Trophoblast cell (in vitro differentiated cells and primary cell): ENCODE results near the gene ASIC5.
"Not testable (repeated sequence)": the region's sequence is repeated elsewhere in the genome, so short reads cannot be mapped to it uniquely, and the experiment has no call there.

ENCODE experiments used
- DNase-seq, 2 donors: peaks; one replicate each; pipeline ENCODE4 v3.0.0-alpha.2; 2016
- H2AFZ ChIP-seq: 2 replicates; pipeline ENCODE4 v1.6.1; 2013; ENCODE audit warnings: low read length, moderate library complexity, mild to moderate bottlenecking; ENCODE audit not compliant: insufficient read depth, poor library complexity
- H2AK5ac ChIP-seq: 2 replicates; pipeline ENCODE4 v1.6.1; 2013; ENCODE audit warnings: mild to moderate bottlenecking, low read length
- H2BK120ac ChIP-seq: 2 replicates; pipeline ENCODE4 v1.6.1; 2013; ENCODE audit warnings: low read length, mild to moderate bottlenecking, moderate library complexity; ENCODE audit not compliant: insufficient read depth, poor library complexity
- H2BK12ac ChIP-seq: 2 replicates; pipeline ENCODE4 v1.6.1; 2013; ENCODE audit warnings: mild to moderate bottlenecking, low read length, moderate library complexity
- H2BK5ac ChIP-seq: 2 replicates; pipeline ENCODE4 v1.6.1; 2013; ENCODE audit warnings: low read length, low read depth, moderate library complexity, mild to moderate bottlenecking; ENCODE audit not compliant: poor library complexity
- H3K14ac ChIP-seq: 2 replicates; pipeline ENCODE4 v1.6.1; 2013; ENCODE audit warnings: mild to moderate bottlenecking, low read length
- H3K18ac ChIP-seq: 2 replicates; pipeline ENCODE4 v1.6.1; 2013; ENCODE audit warnings: mild to moderate bottlenecking, low read length
- H3K23ac ChIP-seq: 2 replicates; pipeline ENCODE4 v1.6.1; 2013; ENCODE audit warnings: low read length
- H3K27ac ChIP-seq: 2 replicates; pipeline ENCODE4 v1.5.1; 2013; ENCODE audit warnings: low read depth, mild to moderate bottlenecking, inconsistent platforms, low read length, moderate library complexity
- H3K27me3 ChIP-seq: 2 replicates; pipeline ENCODE4 v1.6.1; 2013; ENCODE audit warnings: inconsistent platforms, mild to moderate bottlenecking, low read length, moderate library complexity; ENCODE audit not compliant: insufficient read depth
- H3K36me3 ChIP-seq, 2 experiments: 1 replicate in 1 of 2; 2 replicates in 1 of 2; pipeline ENCODE4 v1.6.1; 2013; ENCODE audit warnings: low read length in 2 of 2, mild to moderate bottlenecking in 2 of 2, moderate library complexity in 1 of 2; ENCODE audit not compliant: insufficient read depth in 2 of 2, control insufficient read depth in 1 of 2
- H3K4ac ChIP-seq: 2 replicates; pipeline ENCODE4 v1.6.1; 2013; ENCODE audit warnings: low read depth, mild to moderate bottlenecking, low read length, moderate library complexity
- H3K4me1 ChIP-seq, 2 experiments: 1 replicate in 1 of 2; 2 replicates in 1 of 2; pipeline ENCODE4 v1.6.1; 2013; ENCODE audit warnings: low read length in 2 of 2, mild to moderate bottlenecking in 2 of 2, moderate library complexity in 1 of 2; ENCODE audit not compliant: insufficient read depth in 2 of 2, control insufficient read depth in 1 of 2
- H3K4me2 ChIP-seq: 2 replicates; pipeline ENCODE4 v1.6.1; 2013; ENCODE audit warnings: inconsistent platforms, mild to moderate bottlenecking, low read length, moderate library complexity
- H3K4me3 ChIP-seq: 2 replicates; pipeline ENCODE4 v1.5.1; 2013; ENCODE audit warnings: mild to moderate bottlenecking, low read depth, low read length, inconsistent platforms
- H3K79me1 ChIP-seq: one replicate; pipeline ENCODE4 v1.6.1; 2013; ENCODE audit warnings: low read length
- H3K79me2 ChIP-seq: 2 replicates; pipeline ENCODE4 v1.6.1; 2013; ENCODE audit warnings: low read length, mild to moderate bottlenecking; ENCODE audit not compliant: control insufficient read depth, insufficient read depth, poor library complexity
- H3K9ac ChIP-seq: 2 replicates; pipeline ENCODE4 v1.6.1; 2013; ENCODE audit warnings: mild to moderate bottlenecking, low read length
- H3K9me3 ChIP-seq: 2 replicates; pipeline ENCODE4 v1.6.1; 2013; ENCODE audit warnings: low read depth, mild to moderate bottlenecking, control low read depth, inconsistent platforms, low read length; ENCODE audit not compliant: insufficient read depth
- H4K12ac ChIP-seq: 2 replicates; pipeline ENCODE4 v1.6.1; 2013; ENCODE audit warnings: low read depth, mild to moderate bottlenecking, low read length, moderate library complexity
- H4K8ac ChIP-seq: 2 replicates; pipeline ENCODE4 v1.6.1; 2013; ENCODE audit warnings: low read depth, mild to moderate bottlenecking, low read length, moderate library complexity
- H4K91ac ChIP-seq: one replicate; pipeline ENCODE4 v1.6.1; 2013; ENCODE audit warnings: low read depth, mild to moderate bottlenecking, low read length, moderate library complexity
- WGBS: extraction: QIAGEN DNeasy Blood & Tissue Kit; methylation state at CpG from one replicate; pipeline ENCODE4 v1.1.7; 2013; ENCODE audit warnings: missing lambda C conversion rate; ENCODE audit not compliant: insufficient read length, insufficient coverage; ENCODE audit errors: extremely low coverage; 5-methylcytosine and 5-hydroxymethylcytosine counted together

Gene ASIC5

GRCh38 chr4:155799794-155800123 is 66.3 kb downstream of the ASIC5 start:
- no CpG with 5 or more reads among the region's 8 CpGs for WGBS
- no peak overlapping the region for H3K23ac ChIP-seq
- no peak overlapping the region for H2BK12ac ChIP-seq
- no peak overlapping the region for H2BK120ac ChIP-seq
- H3K79me1 ChIP-seq, result no peaks in the 10 kb centered on the region
- H3K14ac ChIP-seq, result no peak overlapping the region
- no peaks in the 10 kb centered on the region for H3K9me3 ChIP-seq
- H2AFZ ChIP-seq, result no peak overlapping the region
- no peaks in the 10 kb centered on the region for H3K79me2 ChIP-seq
- no peak overlapping the region for H2BK5ac ChIP-seq
- H4K91ac ChIP-seq, result no peak overlapping the region
- H3K27me3 ChIP-seq, result no peaks in the 10 kb centered on the region
- no peak for DNase-seq
- H3K4ac ChIP-seq, result no peak overlapping the region
- H4K8ac ChIP-seq, result no peak overlapping the region
- no peak overlapping the region for H3K18ac ChIP-seq
- H3K4me3 ChIP-seq, result no peak overlapping the region
- H3K9ac ChIP-seq, result no peak overlapping the region
- no peak overlapping the region for H4K12ac ChIP-seq
- no peak overlapping the region for H3K27ac ChIP-seq
- no peaks in the 10 kb centered on the region for H3K36me3 ChIP-seq
- no peak overlapping the region for H2AK5ac ChIP-seq
- no peaks in the 10 kb centered on the region for H3K4me1 ChIP-seq
- H3K4me2 ChIP-seq, result no peak overlapping the region

DNA sequence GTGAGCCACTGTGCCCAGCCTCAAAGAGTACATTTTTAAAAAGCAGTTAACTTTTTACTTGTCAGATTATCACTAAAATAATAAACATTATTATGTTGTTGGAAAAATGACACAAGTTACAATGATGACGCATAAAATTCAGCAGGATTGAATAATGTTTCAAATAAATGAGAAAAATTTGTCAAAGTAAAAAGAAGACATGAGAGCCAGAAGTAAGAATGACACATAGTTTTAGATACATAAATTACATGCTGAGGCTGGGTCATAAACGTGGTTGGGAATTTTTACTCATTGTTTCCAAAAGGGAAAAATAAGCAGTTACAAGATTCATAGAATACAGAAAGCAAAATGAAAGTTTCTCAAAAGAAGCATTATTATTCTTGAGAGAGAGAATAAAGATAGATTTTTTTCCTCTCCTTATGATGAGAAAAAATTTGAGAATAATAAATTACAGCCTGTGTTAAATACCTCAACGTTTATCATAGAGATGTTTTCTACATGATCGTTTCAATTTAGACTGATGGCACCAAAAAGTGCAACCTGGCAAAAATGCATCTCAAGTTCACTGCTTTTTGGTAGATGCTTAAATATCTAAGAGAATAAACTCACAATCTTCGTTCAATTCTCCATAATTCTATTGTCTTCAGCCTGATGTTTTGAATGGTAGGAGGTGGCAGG is 66.8 kb downstream of the ASIC5 start:
- H3K9ac ChIP-seq, result no peak overlapping the region
- no peak overlapping the region for H2BK12ac ChIP-seq
- no peaks in the 10 kb centered on the region for H3K79me2 ChIP-seq
- no peak for DNase-seq
- H3K14ac ChIP-seq, result no peak overlapping the region
- no peak overlapping the region for H4K12ac ChIP-seq
- WGBS, result no CpG with 5 or more reads among the region's 5 CpGs
- no peaks in the 10 kb centered on the region for H3K4me1 ChIP-seq
- no peak overlapping the region for H3K27ac ChIP-seq
- H3K36me3 ChIP-seq, result no peaks in the 10 kb centered on the region
- no peak overlapping the region for H4K8ac ChIP-seq
- H3K9me3 ChIP-seq, result no peaks in the 10 kb centered on the region
- no peak overlapping the region for H3K4me2 ChIP-seq
- H2AK5ac ChIP-seq, result no peak overlapping the region
- H3K4ac ChIP-seq, result no peak overlapping the region
- no peaks in the 10 kb centered on the region for H3K79me1 ChIP-seq
- no peak overlapping the region for H3K4me3 ChIP-seq
- H3K27me3 ChIP-seq, result no peaks in the 10 kb centered on the region
- no peak overlapping the region for H2AFZ ChIP-seq
- H2BK120ac ChIP-seq, result no peak overlapping the region
- H2BK5ac ChIP-seq, result no peak overlapping the region
- no peak overlapping the region for H3K18ac ChIP-seq
- no peak overlapping the region for H4K91ac ChIP-seq
- H3K23ac ChIP-seq, result no peak overlapping the region

DNA sequence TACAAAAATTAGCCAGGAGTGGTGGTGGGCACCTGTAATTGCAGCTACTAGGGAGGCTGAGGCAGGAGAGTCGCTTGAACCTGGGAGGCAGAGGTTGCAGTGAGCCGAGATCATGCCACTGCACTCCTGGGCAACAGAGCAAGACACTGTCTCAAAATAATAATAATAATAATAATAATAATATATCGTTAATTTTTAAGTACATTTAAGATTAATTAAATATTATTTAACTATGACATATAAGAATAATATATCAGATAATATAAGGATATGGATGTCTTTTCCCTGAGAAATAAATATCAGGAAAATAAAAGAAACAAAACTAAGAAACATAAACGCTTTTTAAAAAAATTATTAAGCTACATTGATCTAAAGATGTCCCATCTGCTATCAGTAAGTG is 68.5 kb downstream of the ASIC5 start:
- H3K79me1 ChIP-seq, H3K27ac ChIP-seq, H2BK12ac ChIP-seq, H3K4ac ChIP-seq, H3K4me2 ChIP-seq, DNase-seq, H2AFZ ChIP-seq, H3K79me2 ChIP-seq, H3K4me3 ChIP-seq, H4K8ac ChIP-seq, H3K36me3 ChIP-seq, H3K4me1 ChIP-seq, H2BK120ac ChIP-seq, H3K9me3 ChIP-seq, H4K91ac ChIP-seq, H3K9ac ChIP-seq, H3K23ac ChIP-seq, H3K18ac ChIP-seq, H3K14ac ChIP-seq, H3K27me3 ChIP-seq, H2AK5ac ChIP-seq, H2BK5ac ChIP-seq, H4K12ac ChIP-seq: not testable (repeated sequence)
- no CpG with 5 or more reads among the region's 4 CpGs for WGBS

DNA sequence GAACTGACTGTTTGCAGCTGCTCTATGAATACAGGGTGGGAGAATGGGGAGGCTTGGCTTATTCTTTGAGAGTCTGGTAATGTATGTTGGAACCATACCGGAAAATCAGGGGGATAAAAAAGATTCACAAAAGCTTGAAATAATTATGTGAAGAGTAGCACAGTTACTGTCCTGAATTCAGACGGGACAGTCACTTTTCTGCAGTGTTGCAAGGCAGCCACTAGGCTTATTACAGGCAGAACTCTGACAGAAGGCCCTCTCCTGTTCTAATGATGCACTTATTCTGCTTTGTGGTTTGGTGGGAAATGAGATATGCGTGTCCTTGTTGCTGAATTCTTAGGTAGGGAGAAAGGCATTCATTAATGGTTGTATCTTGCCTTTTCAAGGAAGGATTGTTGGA is 70.1 kb downstream of the ASIC5 start:
- no peak overlapping the region for H3K9ac ChIP-seq
- no peaks in the 10 kb centered on the region for H3K36me3 ChIP-seq
- H4K8ac ChIP-seq, result no peak overlapping the region
- H2BK5ac ChIP-seq, result no peak overlapping the region
- no peak overlapping the region for H3K14ac ChIP-seq
- no peaks in the 10 kb centered on the region for H3K79me1 ChIP-seq
- WGBS, result no CpG with 5 or more reads among the region's 3 CpGs
- H2AK5ac ChIP-seq, result no peak overlapping the region
- H3K9me3 ChIP-seq, result no peaks in the 10 kb centered on the region
- H3K4ac ChIP-seq, result no peak overlapping the region
- H2AFZ ChIP-seq, result no peak overlapping the region
- H3K27ac ChIP-seq, result no peak overlapping the region
- DNase-seq, result peak in 1 of 2 donors; percentile 25
- no peak overlapping the region for H3K23ac ChIP-seq
- no peak overlapping the region for H2BK120ac ChIP-seq
- no peaks in the 10 kb centered on the region for H3K27me3 ChIP-seq
- no peak overlapping the region for H3K18ac ChIP-seq
- H3K4me1 ChIP-seq, result no peaks in the 10 kb centered on the region
- no peak overlapping the region for H4K12ac ChIP-seq
- H2BK12ac ChIP-seq, result no peak overlapping the region
- no peak overlapping the region for H3K4me2 ChIP-seq
- no peaks in the 10 kb centered on the region for H3K79me2 ChIP-seq
- H4K91ac ChIP-seq, result no peak overlapping the region
- no peak overlapping the region for H3K4me3 ChIP-seq
